ENCODE data around the gene SPOCK1.

DNA sequence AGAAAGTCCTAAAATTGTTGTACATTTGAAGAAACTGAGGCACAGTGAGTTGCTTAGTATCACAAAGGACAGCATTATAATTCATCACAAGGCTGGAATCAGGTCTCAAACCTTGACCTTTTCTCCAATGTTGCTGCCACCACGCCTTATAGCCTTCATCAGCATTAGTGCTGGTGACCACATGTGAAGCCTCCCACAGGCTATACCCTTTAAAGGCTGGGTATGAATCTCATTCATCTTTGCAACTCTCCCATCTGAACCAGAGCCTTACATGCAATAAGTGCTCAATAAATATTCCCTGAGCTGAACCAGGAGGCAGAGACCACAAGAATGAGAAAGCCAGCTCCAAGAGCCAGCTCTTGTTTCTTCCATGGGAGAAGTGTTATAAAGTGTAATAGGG lies 104.7 kb downstream of the SPOCK1 start:
- TF ChIP-seq, protein P1, sequence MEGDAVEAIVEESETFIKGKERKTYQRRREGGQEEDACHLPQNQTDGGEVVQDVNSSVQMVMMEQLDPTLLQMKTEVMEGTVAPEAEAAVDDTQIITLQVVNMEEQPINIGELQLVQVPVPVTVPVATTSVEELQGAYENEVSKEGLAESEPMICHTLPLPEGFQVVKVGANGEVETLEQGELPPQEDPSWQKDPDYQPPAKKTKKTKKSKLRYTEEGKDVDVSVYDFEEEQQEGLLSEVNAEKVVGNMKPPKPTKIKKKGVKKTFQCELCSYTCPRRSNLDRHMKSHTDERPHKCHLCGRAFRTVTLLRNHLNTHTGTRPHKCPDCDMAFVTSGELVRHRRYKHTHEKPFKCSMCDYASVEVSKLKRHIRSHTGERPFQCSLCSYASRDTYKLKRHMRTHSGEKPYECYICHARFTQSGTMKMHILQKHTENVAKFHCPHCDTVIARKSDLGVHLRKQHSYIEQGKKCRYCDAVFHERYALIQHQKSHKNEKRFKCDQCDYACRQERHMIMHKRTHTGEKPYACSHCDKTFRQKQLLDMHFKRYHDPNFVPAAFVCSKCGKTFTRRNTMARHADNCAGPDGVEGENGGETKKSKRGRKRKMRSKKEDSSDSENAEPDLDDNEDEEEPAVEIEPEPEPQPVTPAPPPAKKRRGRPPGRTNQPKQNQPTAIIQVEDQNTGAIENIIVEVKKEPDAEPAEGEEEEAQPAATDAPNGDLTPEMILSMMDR (IDR thresholded peaks at IDR 0.05), result no peak
- TF ChIP-seq POLR2A (IDR thresholded peaks at IDR 0.05) (no peak), POLR2AphosphoS5 (IDR thresholded peaks at IDR 0.05) (no peak)

All from stomach (tissue), 4 donors.